HepG2 (cell line): ENCODE data around the gene MLX. TPM values are rescaled to one million over a fixed set of nuclear protein-coding genes. Genes with fewer than 3 reads are reported as not detected.

ENCODE experiments used
- ASH2L ChIP-seq: fragments of 300-600, 200-600 bp; sonication (generic); IDR thresholded peaks from 2 replicates; pipeline ENCODE4 v1.7.0; 2017; ENCODE audit warnings: low read depth, mild to moderate bottlenecking, moderate library complexity, mixed read lengths, low read length; ENCODE audit not compliant: insufficient read length
- CENPT ChIP-seq: sonication (generic); formaldehyde crosslinking; IDR thresholded peaks from 2 replicates; pipeline ENCODE4 v1.8.0; 2022; ENCODE audit warnings: low read depth, mild to moderate bottlenecking, moderate library complexity, missing genetic modification reagents
- CREM ChIP-seq, 2 experiments: sonication (generic) in 1 of 2; formaldehyde crosslinking in 1 of 2; IDR thresholded peaks; 2 replicates each; pipeline versions ENCODE4 v1.4.0 to v1.6.1; 2016 to 2020; ENCODE audit warnings: antibody characterized with exemption in 1 of 2, mild to moderate bottlenecking in 1 of 2, missing genetic modification reagents in 1 of 2
- HDAC2 ChIP-seq: sonication (generic); formaldehyde crosslinking; IDR thresholded peaks from 2 replicates; pipeline ENCODE4 v1.4.0; 2020; ENCODE audit warnings: missing genetic modification reagents
- KLF15 ChIP-seq: sonication (generic); formaldehyde crosslinking; IDR thresholded peaks from 2 replicates; pipeline ENCODE4 v1.8.1; 2023; ENCODE audit warnings: borderline replicate concordance, mild to moderate bottlenecking, inconsistent platforms, missing genetic modification reagents, mixed read lengths
- REPIN1 ChIP-seq: sonication (generic); formaldehyde crosslinking; IDR thresholded peaks from 2 replicates; pipeline ENCODE4 v1.8.0; 2022; ENCODE audit warnings: missing genetic modification reagents, low read depth, mild to moderate bottlenecking, borderline replicate concordance
- RXRB ChIP-seq: IDR thresholded peaks from 2 replicates; pipeline ENCODE4 v1.6.1; 2016; ENCODE audit warnings: borderline replicate concordance, missing genetic modification reagents, missing compliant biosample characterization
- SETDB1 ChIP-seq: sonication (generic); formaldehyde crosslinking; IDR thresholded peaks from 2 replicates; pipeline ENCODE4 v1.5.1; 2020; ENCODE audit warnings: missing genetic modification reagents, mild to moderate bottlenecking, borderline replicate concordance
- TCF7 ChIP-seq: sonication (generic); IDR thresholded peaks from 2 replicates; pipeline ENCODE4 v1.6.1; 2016; ENCODE audit warnings: antibody characterized with exemption, low read depth
- TMF1 ChIP-seq: sonication (generic); formaldehyde crosslinking; IDR thresholded peaks from 2 replicates; pipeline ENCODE4 v1.8.1; 2022; ENCODE audit warnings: low read depth, missing genetic modification reagents
- ZBTB7B ChIP-seq: sonication (generic); formaldehyde crosslinking; IDR thresholded peaks from 2 replicates; pipeline ENCODE4 v1.4.0; 2020; ENCODE audit warnings: missing genetic modification reagents
- ZFP36 ChIP-seq: fragments of 150-350 bp; IDR thresholded peaks from 2 replicates; pipeline ENCODE4 v1.6.1; 2018; ENCODE audit warnings: borderline replicate concordance, low read length, low read depth; ENCODE audit not compliant: partially characterized antibody
- ZNF788 ChIP-seq: sonication (generic); formaldehyde crosslinking; IDR thresholded peaks from 2 replicates; pipeline ENCODE4 v1.5.0; 2020; ENCODE audit warnings: mild to moderate bottlenecking, missing genetic modification reagents, borderline replicate concordance
- ZNF841 ChIP-seq: sonication (generic); formaldehyde crosslinking; IDR thresholded peaks from 2 replicates; pipeline ENCODE4 v1.8.1; 2023; ENCODE audit warnings: missing genetic modification reagents, borderline replicate concordance
- polyA plus RNA-seq, 8 experiments: library from polyadenylated mRNA; depleted of rRNA in 3 of 8; stranded (reverse) in 7 of 8; unstranded in 1 of 8; fragments of >200 nt; fragmentation: Illumina TruSeq in 4 of 8; extraction: Trizol in 4 of 8; gene quantifications; 2 replicates each; pipeline versions ENCODE4 v1.2.1 to v1.2.3, GENCODE V29; 2011 to 2016; ENCODE audit warnings: low read depth in 4 of 8, missing spikeins in 1 of 8, mixed read lengths in 1 of 8; ENCODE audit not compliant: insufficient read depth in 1 of 8
- total RNA-seq, 5 experiments: library from RNA; depleted of rRNA; stranded (reverse); fragments of >200 nt; fragmentation: Illumina TruSeq; extraction: Trizol; gene quantifications; 2 replicates each; pipeline ENCODE4 v1.2.3, GENCODE V29; 2016; ENCODE audit warnings: low read depth in 1 of 5
- TF ChIP-seq, protein P1 (sequence below): sonication (generic); formaldehyde crosslinking; IDR thresholded peaks from 2 replicates; pipeline ENCODE4 v1.5.1; 2020; ENCODE audit warnings: missing genetic modification reagents, mild to moderate bottlenecking, borderline replicate concordance
- TF ChIP-seq, protein P2 (sequence below): sonication (generic); formaldehyde crosslinking; IDR thresholded peaks from 2 replicates; pipeline ENCODE4 v1.4.0; 2020; ENCODE audit warnings: mild to moderate bottlenecking, missing genetic modification reagents
- TF ChIP-seq, protein P3 (sequence below): IDR thresholded peaks from 2 replicates; pipeline ENCODE4 v1.6.1; 2018; ENCODE audit warnings: missing genetic modification reagents, mild to moderate bottlenecking, missing compliant biosample characterization

MLX gene
- total and polyA plus RNA-seq, 2 of the 13 experiments (the other 11 are each of a cell fraction or from before 2014, with no cell fraction given) = 38.9 to 74.4 TPM

DNA sequence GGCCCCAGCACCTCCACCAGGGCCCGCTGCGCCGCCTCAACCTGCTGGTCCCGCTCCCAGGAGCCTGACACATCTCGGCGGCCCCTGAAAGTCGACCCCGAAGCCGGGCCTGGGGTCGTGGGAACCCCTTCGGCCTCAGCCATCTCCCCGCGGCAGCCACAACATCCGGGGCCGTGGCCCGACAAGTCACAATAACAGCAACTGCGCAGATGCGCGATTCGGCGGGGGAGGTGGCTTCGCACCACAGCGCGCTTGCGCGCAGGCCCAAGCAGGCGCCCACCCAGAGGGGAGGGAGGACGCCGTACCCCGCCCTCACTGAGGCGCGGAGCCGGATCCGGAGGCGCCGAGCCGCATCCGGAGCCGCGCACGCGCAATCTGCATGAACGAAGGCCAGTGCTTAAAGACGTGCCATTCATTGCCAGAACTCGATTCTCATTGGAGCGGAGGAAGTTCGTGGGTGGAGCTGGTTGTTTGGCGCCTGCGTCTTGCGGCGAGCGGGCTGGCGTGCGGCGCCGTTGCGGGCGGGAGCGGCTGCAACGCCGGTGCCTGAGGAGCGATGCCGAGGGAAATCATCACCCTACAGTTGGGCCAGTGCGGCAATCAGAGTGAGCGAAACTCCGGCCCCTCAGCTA, 42.4 kb downstream of the MLX start, which contains the start of the genes RETREG3 and TUBG1 (continued):
- TF ChIP-seq, protein P1, sequence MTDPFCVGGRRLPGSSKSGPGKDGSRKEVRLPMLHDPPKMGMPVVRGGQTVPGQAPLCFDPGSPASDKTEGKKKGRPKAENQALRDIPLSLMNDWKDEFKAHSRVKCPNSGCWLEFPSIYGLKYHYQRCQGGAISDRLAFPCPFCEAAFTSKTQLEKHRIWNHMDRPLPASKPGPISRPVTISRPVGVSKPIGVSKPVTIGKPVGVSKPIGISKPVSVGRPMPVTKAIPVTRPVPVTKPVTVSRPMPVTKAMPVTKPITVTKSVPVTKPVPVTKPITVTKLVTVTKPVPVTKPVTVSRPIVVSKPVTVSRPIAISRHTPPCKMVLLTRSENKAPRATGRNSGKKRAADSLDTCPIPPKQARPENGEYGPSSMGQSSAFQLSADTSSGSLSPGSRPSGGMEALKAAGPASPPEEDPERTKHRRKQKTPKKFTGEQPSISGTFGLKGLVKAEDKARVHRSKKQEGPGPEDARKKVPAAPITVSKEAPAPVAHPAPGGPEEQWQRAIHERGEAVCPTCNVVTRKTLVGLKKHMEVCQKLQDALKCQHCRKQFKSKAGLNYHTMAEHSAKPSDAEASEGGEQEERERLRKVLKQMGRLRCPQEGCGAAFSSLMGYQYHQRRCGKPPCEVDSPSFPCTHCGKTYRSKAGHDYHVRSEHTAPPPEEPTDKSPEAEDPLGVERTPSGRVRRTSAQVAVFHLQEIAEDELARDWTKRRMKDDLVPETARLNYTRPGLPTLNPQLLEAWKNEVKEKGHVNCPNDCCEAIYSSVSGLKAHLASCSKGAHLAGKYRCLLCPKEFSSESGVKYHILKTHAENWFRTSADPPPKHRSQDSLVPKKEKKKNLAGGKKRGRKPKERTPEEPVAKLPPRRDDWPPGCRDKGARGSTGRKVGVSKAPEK (CRISPR knock-in tag) = no peak
- no peak for TF ChIP-seq ZNF841 (CRISPR knock-in tag)
- TF ChIP-seq CENPT (CRISPR knock-in tag) = no peak
- TF ChIP-seq, protein P2, sequence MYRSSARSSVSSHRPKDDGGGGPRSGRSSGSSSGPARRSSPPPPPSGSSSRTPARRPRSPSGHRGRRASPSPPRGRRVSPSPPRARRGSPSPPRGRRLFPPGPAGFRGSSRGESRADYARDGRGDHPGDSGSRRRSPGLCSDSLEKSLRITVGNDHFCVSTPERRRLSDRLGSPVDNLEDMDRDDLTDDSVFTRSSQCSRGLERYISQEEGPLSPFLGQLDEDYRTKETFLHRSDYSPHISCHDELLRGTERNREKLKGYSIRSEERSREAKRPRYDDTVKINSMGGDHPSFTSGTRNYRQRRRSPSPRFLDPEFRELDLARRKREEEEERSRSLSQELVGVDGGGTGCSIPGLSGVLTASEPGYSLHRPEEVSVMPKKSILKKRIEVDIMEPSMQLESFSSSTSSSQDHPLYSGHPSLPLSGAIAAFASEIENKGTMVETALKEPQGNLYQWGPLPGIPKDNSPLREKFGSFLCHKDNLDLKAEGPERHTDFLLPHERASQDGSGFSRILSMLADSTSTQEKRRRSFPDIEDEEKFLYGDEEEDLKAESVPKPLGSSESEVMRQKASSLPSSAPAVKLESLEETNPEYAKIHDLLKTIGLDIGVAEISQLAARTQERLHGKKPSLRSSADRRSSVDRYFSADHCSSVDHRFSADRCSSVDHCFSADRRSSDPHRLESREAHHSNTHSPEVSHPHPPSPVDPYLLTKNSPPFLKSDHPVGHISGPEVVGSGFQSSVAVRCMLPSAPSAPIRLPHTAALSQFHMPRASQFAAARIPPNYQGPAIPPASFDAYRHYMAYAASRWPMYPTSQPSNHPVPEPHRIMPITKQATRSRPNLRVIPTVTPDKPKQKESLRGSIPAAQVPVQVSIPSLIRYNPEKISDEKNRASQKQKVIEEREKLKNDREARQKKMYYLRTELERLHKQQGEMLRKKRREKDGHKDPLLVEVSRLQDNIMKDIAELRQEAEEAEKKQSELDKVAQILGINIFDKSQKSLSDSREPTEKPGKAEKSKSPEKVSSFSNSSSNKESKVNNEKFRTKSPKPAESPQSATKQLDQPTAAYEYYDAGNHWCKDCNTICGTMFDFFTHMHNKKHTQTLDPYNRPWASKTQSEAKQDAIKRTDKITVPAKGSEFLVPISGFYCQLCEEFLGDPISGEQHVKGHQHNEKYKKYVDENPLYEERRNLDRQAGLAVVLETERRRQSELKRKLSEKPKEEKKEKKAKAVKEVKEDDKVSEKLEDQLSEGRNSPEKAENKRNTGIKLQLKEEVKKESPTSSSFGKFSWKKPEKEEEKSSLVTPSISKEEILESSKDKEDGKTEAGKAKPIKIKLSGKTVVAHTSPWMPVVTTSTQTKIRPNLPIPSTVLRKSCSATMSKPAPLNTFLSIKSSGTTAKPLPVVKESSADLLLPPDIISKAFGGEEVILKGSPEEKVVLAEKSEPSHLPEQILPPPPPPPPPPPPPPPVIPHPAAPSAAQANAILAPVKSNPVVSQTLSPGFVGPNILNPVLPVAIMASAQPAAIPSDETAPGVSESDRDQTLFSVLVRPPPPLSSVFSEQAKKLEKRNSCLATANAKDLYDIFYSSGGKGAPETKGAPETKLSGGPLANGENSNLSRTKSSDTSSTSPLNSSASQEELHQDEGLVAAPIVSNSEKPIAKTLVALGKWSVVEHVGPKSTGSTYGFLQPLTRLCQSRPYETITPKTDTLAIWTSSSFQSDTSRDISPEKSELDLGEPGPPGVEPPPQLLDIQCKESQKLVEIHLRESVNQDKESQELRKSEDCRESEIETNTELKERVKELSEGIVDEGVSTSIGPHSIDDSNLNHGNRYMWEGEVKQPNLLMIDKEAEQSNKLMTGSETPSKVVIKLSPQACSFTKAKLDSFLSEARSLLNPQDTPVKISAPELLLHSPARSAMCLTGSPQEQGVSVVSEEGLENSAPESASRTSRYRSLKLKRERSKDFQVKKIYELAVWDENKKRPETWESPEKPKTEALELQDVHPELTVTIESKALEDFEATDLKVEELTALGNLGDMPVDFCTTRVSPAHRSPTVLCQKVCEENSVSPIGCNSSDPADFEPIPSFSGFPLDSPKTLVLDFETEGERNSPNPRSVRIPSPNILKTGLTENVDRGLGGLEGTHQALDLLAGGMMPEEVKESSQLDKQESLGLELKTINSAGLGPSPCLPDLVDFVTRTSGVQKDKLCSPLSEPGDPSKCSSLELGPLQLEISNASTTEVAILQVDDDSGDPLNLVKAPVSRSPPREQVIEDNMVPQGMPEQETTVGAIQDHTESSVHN (CRISPR knock-in tag) = no peak
- TF ChIP-seq ZFP36 = no peak
- TF ChIP-seq TCF7 = no peak
- peak; percentile 69 for TF ChIP-seq HDAC2 (CRISPR knock-in tag)
- TF ChIP-seq RXRB (CRISPR knock-in tag) = no peak; the same call in 1 of the 2 replicates
- peak; percentile 51; the same call in 1 of the 2 replicates for TF ChIP-seq ZNF788 (CRISPR knock-in tag)
- TF ChIP-seq TMF1 (CRISPR knock-in tag) = peak; percentile 73
- no peak for TF ChIP-seq CREM (IDR thresholded peaks at IDR 0.05)
- no peak for TF ChIP-seq CREM (CRISPR knock-in tag; IDR thresholded peaks at IDR 0.05)
- peak; percentile 69; the same call in 1 of the 2 replicates for TF ChIP-seq KLF15 (CRISPR knock-in tag)
- TF ChIP-seq SETDB1 (CRISPR knock-in tag) = no peak
- peak; percentile 82 for TF ChIP-seq REPIN1
- TF ChIP-seq ZBTB7B (CRISPR knock-in tag) = peak; percentile 58
- TF ChIP-seq ASH2L = no peak
- TF ChIP-seq, protein P3, sequence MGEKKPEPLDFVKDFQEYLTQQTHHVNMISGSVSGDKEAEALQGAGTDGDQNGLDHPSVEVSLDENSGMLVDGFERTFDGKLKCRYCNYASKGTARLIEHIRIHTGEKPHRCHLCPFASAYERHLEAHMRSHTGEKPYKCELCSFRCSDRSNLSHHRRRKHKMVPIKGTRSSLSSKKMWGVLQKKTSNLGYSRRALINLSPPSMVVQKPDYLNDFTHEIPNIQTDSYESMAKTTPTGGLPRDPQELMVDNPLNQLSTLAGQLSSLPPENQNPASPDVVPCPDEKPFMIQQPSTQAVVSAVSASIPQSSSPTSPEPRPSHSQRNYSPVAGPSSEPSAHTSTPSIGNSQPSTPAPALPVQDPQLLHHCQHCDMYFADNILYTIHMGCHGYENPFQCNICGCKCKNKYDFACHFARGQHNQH = peak; percentile 75; the same call in 1 of the 2 replicates
